ENCODE measurements around the gene ADGRV1. TPM values are rescaled to one million over a fixed set of nuclear protein-coding genes. Genes with fewer than 3 reads are reported as not detected.

ADGRV1 gene
- total RNA-seq, 4 donors from 2014 or later: 2.5 to 7.5 (median 4.5) TPM

DNA sequence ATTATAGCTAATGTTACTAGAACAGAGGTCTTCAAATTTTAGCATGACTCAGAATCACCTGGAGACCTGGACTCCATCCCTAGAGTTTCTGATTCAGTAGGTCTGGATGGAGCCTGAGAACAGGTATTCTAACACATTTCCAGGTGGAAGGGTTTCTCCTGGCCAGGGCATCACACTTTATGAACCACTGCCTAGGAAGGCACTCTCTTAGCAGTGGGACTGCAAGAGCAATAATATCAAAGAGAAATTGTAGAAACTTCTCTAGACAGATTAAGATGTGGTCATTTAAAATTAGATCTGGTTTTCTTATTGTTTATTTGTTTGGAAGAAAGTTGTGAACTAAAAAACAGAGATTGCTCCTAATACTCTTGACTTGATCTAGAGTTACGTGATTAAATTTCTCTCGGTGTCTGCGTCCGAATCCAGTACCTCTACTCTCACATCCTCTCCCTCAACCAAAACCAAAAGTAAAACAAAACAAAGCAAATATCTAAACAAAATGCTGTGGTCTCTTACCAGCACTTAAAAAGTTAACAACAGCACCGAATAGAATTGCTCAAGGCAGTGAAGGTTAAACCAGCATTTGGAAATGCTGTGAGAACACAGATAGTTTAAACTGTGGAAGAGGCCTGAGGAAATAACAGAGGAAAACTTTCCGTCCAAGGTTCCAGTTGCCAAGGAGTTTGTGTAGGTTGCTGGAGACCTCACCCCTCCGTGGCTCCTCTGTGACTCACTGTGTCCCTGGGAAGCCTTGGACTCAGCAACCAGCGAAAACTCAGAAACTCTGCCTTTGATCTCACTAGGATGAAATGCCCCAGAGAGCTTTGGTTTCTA is 631.1 kb downstream of the ADGRV1 start:
- H3K4me1 ChIP-seq: peaks cover 15% of the 10 kb centered on the region
- TF ChIP-seq POLR2AphosphoS5 (IDR thresholded peaks at IDR 0.05) (no peak), POLR2A (IDR thresholded peaks at IDR 0.05) (no peak), EP300 (IDR thresholded peaks at IDR 0.05) (no peak)
- TF ChIP-seq, protein P1, sequence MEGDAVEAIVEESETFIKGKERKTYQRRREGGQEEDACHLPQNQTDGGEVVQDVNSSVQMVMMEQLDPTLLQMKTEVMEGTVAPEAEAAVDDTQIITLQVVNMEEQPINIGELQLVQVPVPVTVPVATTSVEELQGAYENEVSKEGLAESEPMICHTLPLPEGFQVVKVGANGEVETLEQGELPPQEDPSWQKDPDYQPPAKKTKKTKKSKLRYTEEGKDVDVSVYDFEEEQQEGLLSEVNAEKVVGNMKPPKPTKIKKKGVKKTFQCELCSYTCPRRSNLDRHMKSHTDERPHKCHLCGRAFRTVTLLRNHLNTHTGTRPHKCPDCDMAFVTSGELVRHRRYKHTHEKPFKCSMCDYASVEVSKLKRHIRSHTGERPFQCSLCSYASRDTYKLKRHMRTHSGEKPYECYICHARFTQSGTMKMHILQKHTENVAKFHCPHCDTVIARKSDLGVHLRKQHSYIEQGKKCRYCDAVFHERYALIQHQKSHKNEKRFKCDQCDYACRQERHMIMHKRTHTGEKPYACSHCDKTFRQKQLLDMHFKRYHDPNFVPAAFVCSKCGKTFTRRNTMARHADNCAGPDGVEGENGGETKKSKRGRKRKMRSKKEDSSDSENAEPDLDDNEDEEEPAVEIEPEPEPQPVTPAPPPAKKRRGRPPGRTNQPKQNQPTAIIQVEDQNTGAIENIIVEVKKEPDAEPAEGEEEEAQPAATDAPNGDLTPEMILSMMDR (IDR thresholded peaks at IDR 0.05): no peak
- H3K36me3 ChIP-seq: no peaks in the 10 kb centered on the region
- peak in 1 of 2 donors; percentile 76 for DNase-seq (ENCODE audit: low spot score in 2 of 2)
- no peaks in the 10 kb centered on the region for H3K9me3 ChIP-seq
- H3K27me3 ChIP-seq: no peaks in the 10 kb centered on the region
- H3K4me3 ChIP-seq: peak overlapping the region; percentile 15
- WGBS: 35% methylated on average over 8 of the region's 8 CpGs
- peak overlapping the region; percentile 52 for H3K27ac ChIP-seq

DNA sequence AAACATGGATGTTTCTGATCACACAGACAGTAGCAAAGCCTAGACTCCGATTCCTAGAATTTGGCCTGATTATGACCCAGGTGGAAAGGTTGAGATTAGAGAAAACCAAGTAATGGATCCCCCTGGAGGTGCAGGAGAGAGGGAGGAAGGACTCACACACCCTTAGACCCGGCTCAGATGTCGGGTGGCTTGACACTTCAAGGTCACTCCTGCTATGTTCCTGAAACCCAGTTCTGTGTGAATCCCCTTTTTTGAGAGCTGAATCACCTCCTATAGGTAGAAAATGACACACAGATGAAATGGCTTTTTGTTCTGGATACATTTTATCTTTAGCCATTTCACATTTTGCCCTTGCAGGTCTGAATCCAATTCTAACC is 631.7 kb downstream of the ADGRV1 start:
- peak overlapping the region; percentile 15 for H3K4me3 ChIP-seq
- peak overlapping the region; percentile 52 for H3K27ac ChIP-seq

GRCh38 chr5:91194824-91195381 is 636.3 kb downstream of the ADGRV1 start:
- Histone ChIP-seq H3K4me1 (peaks cover 9% of the 10 kb centered on the region), H3K9me3 (no peaks in the 10 kb centered on the region), H3K4me3 (no peak overlapping the region), H3K27me3 (no peaks in the 10 kb centered on the region), H3K36me3 (no peaks in the 10 kb centered on the region), H3K27ac (no peak overlapping the region)
- no peak for DNase-seq (ENCODE audit: low spot score in 2 of 2)
- WGBS: 87% methylated on average over 8 of the region's 8 CpGs
- TF ChIP-seq EP300 (IDR thresholded peaks at IDR 0.05): no peak
- TF ChIP-seq POLR2AphosphoS5 (IDR thresholded peaks at IDR 0.05): no peak
- TF ChIP-seq, protein P1 (IDR thresholded peaks at IDR 0.05): no peak
- no peak for TF ChIP-seq POLR2A (IDR thresholded peaks at IDR 0.05)

More for the DNA sequence above, 631.7 kb downstream of the ADGRV1 start:
- TF ChIP-seq, protein P1 (IDR thresholded peaks at IDR 0.05): no peak
- TF ChIP-seq EP300 (IDR thresholded peaks at IDR 0.05) (no peak), POLR2AphosphoS5 (IDR thresholded peaks at IDR 0.05) (no peak), POLR2A (IDR thresholded peaks at IDR 0.05) (no peak)
- Histone ChIP-seq H3K4me1 (peaks cover 15% of the 10 kb centered on the region), H3K9me3 (no peaks in the 10 kb centered on the region), H3K36me3 (no peaks in the 10 kb centered on the region), H3K27me3 (no peaks in the 10 kb centered on the region)
- DNase-seq (ENCODE audit: low spot score in 2 of 2): no peak
- WGBS: 49% methylated on average over 3 of the region's 3 CpGs

GRCh38 chr5:91200692-91201091 is 642.1 kb downstream of the ADGRV1 start:
- Histone ChIP-seq H3K9me3 (no peaks in the 10 kb centered on the region), H3K4me1 (no peaks in the 10 kb centered on the region), H3K4me3 (no peak overlapping the region), H3K27me3 (no peaks in the 10 kb centered on the region), H3K27ac (no peak overlapping the region), H3K36me3 (no peaks in the 10 kb centered on the region)
- no peak for DNase-seq (ENCODE audit: low spot score in 2 of 2)
- TF ChIP-seq EP300 (IDR thresholded peaks at IDR 0.05) (no peak), POLR2AphosphoS5 (IDR thresholded peaks at IDR 0.05) (no peak), POLR2A (IDR thresholded peaks at IDR 0.05) (no peak)
- TF ChIP-seq, protein P1 (IDR thresholded peaks at IDR 0.05): no peak
- 91% methylated on average over 2 of the region's 2 CpGs for WGBS

DNA sequence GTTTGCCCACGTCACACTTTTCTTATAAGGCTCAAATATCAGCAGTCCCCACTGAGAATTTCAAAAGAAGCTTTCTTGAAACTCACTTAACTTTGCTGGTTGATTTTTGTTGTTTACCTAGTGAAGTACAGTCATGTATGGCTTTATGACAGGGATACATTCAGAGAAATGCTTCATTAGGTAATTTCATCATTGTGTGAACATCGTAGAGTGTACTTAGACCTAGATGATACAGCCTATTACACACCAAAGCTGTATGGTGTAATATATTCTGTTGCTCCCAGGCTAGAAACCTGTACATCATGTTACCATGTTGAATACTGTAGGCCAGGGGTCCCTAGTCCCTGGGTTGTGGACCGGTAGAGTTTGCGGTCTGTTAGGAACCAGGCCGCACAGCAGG is 647.5 kb downstream of the ADGRV1 start:
- 90% methylated on average over 5 of the region's 5 CpGs for WGBS
- Histone ChIP-seq H3K9me3 (no peaks in the 10 kb centered on the region), H3K4me3 (no peak overlapping the region), H3K36me3 (no peaks in the 10 kb centered on the region), H3K27ac (no peak overlapping the region), H3K27me3 (no peaks in the 10 kb centered on the region), H3K4me1 (no peaks in the 10 kb centered on the region)
- DNase-seq (ENCODE audit: low spot score in 2 of 2): no peak
- TF ChIP-seq EP300 (IDR thresholded peaks at IDR 0.05): no peak
- TF ChIP-seq POLR2AphosphoS5 (IDR thresholded peaks at IDR 0.05): no peak
- no peak for TF ChIP-seq POLR2A (IDR thresholded peaks at IDR 0.05)
- TF ChIP-seq, protein P1 (IDR thresholded peaks at IDR 0.05): no peak
